ENCODE measurements around the gene DCAF5.
"Not testable (repeated sequence)": the region's sequence is repeated elsewhere in the genome, so short reads cannot be mapped to it uniquely, and the experiment has no call there.

DCAF5 gene

GRCh38 chr14:69096781-69097475 is 56.0 kb downstream of the DCAF5 start:
- no peak for DNase-seq

GRCh38 chr14:69096246-69096645 is 56.7 kb downstream of the DCAF5 start:
- DNase-seq, result no peak

GRCh38 chr14:69094481-69094880 is 58.4 kb downstream of the DCAF5 start:
- no peak for DNase-seq

GRCh38 chr14:69093631-69094421 is 59.1 kb downstream of the DCAF5 start:
- no peak for DNase-seq

- no peak for DNase-seq
Measured at GRCh38 chr14:69092840-69093422, 60.0 kb downstream of the DCAF5 start.

GRCh38 chr14:69091695-69092094 is 61.2 kb downstream of the DCAF5 start:
- no peak for DNase-seq

GRCh38 chr14:69091006-69091405 is 61.9 kb downstream of the DCAF5 start:
- DNase-seq, result no peak

GRCh38 chr14:69090187-69090789 is 62.6 kb downstream of the DCAF5 start:
- peak; percentile 25 for DNase-seq

GRCh38 chr14:69089046-69089445 is 63.9 kb downstream of the DCAF5 start:
- DNase-seq, result no peak

- DNase-seq, result no peak
Measured at GRCh38 chr14:69088586-69088985, 64.3 kb downstream of the DCAF5 start.

- DNase-seq, result no peak
Measured at GRCh38 chr14:69087061-69087461, 65.9 kb downstream of the DCAF5 start.

- DNase-seq, result no peak
Measured at GRCh38 chr14:69086537-69086936, 66.4 kb downstream of the DCAF5 start.

- no peak for DNase-seq
Measured at GRCh38 chr14:69084023-69084422, 68.9 kb downstream of the DCAF5 start.

GRCh38 chr14:69083181-69083580 is 69.7 kb downstream of the DCAF5 start:
- no peak for DNase-seq

- no peak for DNase-seq
Measured at GRCh38 chr14:69081271-69081670, 71.6 kb downstream of the DCAF5 start.

- no peak for DNase-seq
Measured at GRCh38 chr14:69079747-69080146, 73.2 kb downstream of the DCAF5 start.

- no peak for DNase-seq
Measured at GRCh38 chr14:69079188-69079742, 73.7 kb downstream of the DCAF5 start.

GRCh38 chr14:69077841-69078240 is 75.1 kb downstream of the DCAF5 start:
- DNase-seq, result no peak

- not testable (repeated sequence) for DNase-seq
Measured at GRCh38 chr14:69077185-69077584, 75.7 kb downstream of the DCAF5 start.

GRCh38 chr14:69076341-69076740 is 76.6 kb downstream of the DCAF5 start:
- no peak for DNase-seq

- DNase-seq, result no peak
Measured at GRCh38 chr14:69073915-69074314, 79.0 kb downstream of the DCAF5 start.

GRCh38 chr14:69073429-69073828 is 79.5 kb downstream of the DCAF5 start:
- no peak for DNase-seq

- DNase-seq, result no peak
Measured at GRCh38 chr14:69072584-69072983, 80.3 kb downstream of the DCAF5 start.
